GM12878 (cell line): ENCODE data around the gene TCF4. TPM values are rescaled to one million over a fixed set of nuclear protein-coding genes. Genes with fewer than 3 reads are reported as not detected.

Source experiments
- ATAC-seq: fragments of 200-7000 bp; cut with Tn5 transposase; 3 replicates; pipeline ENCODE4 v1.9.1; 2020; ENCODE audit warnings: mild to moderate bottlenecking, moderate library complexity
- BruUV-seq: library from RNA; stranded (reverse); fragments of 400-500 nt; replicated peaks from 2 replicates; lab custom pipeline; 2021; lab: Mats Ljungman, UMichigan
- CTCF ChIA-PET: fragments of 300-600 bp; sonication (Branson Sonifier 250); formaldehyde crosslinking; extraction: SDS; loops from one replicate; lab custom pipeline; 2021; ENCODE audit warnings: inconsistent platforms; lab: Yijun Ruan, JAX
- POLR2A ChIA-PET: fragments of 350-600 bp; formaldehyde crosslinking; extraction: SDS; loops from one replicate; lab custom pipeline; 2021; ENCODE audit warnings: inconsistent platforms; lab: Charles Lee
- RAD21 ChIA-PET: fragments of 300-600 bp; sonication (Branson Sonifier 250); formaldehyde crosslinking; loops from one replicate; lab custom pipeline; 2023; ENCODE audit warnings: antibody characterized with exemption; ENCODE audit not compliant: unreplicated experiment; lab: Charles Lee
- SMC1A ChIA-PET: fragments of 300-600 bp; sonication (Branson Sonifier 250); formaldehyde crosslinking; loops from one replicate; lab custom pipeline; 2023; ENCODE audit not compliant: unreplicated experiment, uncharacterized antibody; lab: Charles Lee
- DNase-seq: peaks from one replicate; pipeline ENCODE4 v3.0.0-alpha.2; 2011; ENCODE audit warnings: low read depth, low spot score
- FAIRE-seq: peaks from 3 replicates; lab custom pipeline; 2011; peaks lifted over from hg19 to GRCh38; lab: Jason Lieb, UNC
- H2AFZ ChIP-seq: 2 replicates; pipeline ENCODE4 v1.6.0; 2011; ENCODE audit warnings: low read depth, low read length, control low read depth; ENCODE audit not compliant: control insufficient read depth
- H3K27ac ChIP-seq: 2 replicates; pipeline ENCODE4 v1.5.1; 2011; ENCODE audit warnings: control low read depth; ENCODE audit not compliant: control insufficient read depth, insufficient read depth
- H3K27me3 ChIP-seq, 2 experiments: replicated peaks in 1 of 2; 2 replicates each; pipeline versions ENCODE4 v1.6.0 to v1.6.1; 2011; ENCODE audit warnings: low read length in 1 of 2; ENCODE audit not compliant: control insufficient read depth in 2 of 2, insufficient read depth in 2 of 2
- H3K36me3 ChIP-seq, 2 experiments: 2 replicates each; pipeline ENCODE4 v1.5.1; 2011; ENCODE audit warnings: low read length in 1 of 2; ENCODE audit not compliant: control insufficient read depth in 2 of 2, insufficient read depth in 2 of 2
- H3K4me1 ChIP-seq: 2 replicates; pipeline ENCODE4 v1.6.1; 2011; ENCODE audit warnings: mild to moderate bottlenecking, low read length, moderate library complexity, mixed read lengths; ENCODE audit not compliant: control insufficient read depth, insufficient read depth
- H3K4me2 ChIP-seq: 2 replicates; pipeline ENCODE4 v1.6.0; 2011; ENCODE audit warnings: control low read depth; ENCODE audit not compliant: control insufficient read depth, insufficient read depth
- H3K4me3 ChIP-seq: fragments of 200-600 bp; sonication (generic); 2 replicates; pipeline ENCODE4 v1.5.1; 2016
- H3K79me2 ChIP-seq: 2 replicates; pipeline ENCODE4 v1.6.0; 2011; ENCODE audit warnings: low read length; ENCODE audit not compliant: control insufficient read depth, insufficient read depth
- H3K9ac ChIP-seq: 2 replicates; pipeline ENCODE4 v1.8.0; 2011; ENCODE audit warnings: low read length, control low read depth, mixed read lengths; ENCODE audit not compliant: control insufficient read depth, insufficient read depth
- H3K9me3 ChIP-seq: replicated peaks from 3 replicates; pipeline ENCODE4 v1.5.1; 2011; ENCODE audit warnings: mild to moderate bottlenecking, low read length; ENCODE audit not compliant: control insufficient read depth, insufficient read depth
- H4K20me1 ChIP-seq: 2 replicates; pipeline ENCODE4 v1.6.0; 2011; ENCODE audit not compliant: control insufficient read depth, insufficient read depth
- ASH2L ChIP-seq: fragments of 300-600, 200-600 bp; sonication (generic); IDR thresholded peaks from 2 replicates; pipeline ENCODE4 v1.6.1; 2017; ENCODE audit warnings: low read depth, mild to moderate bottlenecking, borderline replicate concordance
- CBX3 ChIP-seq: fragments of 200-600 bp; sonication (generic); IDR thresholded peaks from 2 replicates; pipeline ENCODE4 v1.6.1; 2016; ENCODE audit warnings: low read depth, borderline replicate concordance
- CBX5 ChIP-seq: sonication (generic); IDR thresholded peaks from 2 replicates; pipeline ENCODE4 v1.6.1; 2016; ENCODE audit warnings: low read depth, moderate library complexity, mild to moderate bottlenecking, inconsistent platforms
- MEF2B ChIP-seq: fragments of 450-650 bp; IDR thresholded peaks from 2 replicates; pipeline ENCODE4 v1.6.1; 2018; ENCODE audit warnings: mild to moderate bottlenecking, moderate library complexity; ENCODE audit not compliant: partially characterized antibody, poor library complexity, severe bottlenecking
- MYC ChIP-seq: IDR thresholded peaks from 2 replicates; pipeline ENCODE4 v1.6.1; 2011; ENCODE audit warnings: mild to moderate bottlenecking, low read length, moderate library complexity, inconsistent platforms; ENCODE audit not compliant: insufficient read depth, insufficient replicate concordance, insufficient read length, severe bottlenecking
- RAD21 ChIP-seq: IDR thresholded peaks from 2 replicates; pipeline ENCODE4 v1.6.1; 2011; ENCODE audit warnings: mild to moderate bottlenecking, low read depth, low read length, moderate library complexity; ENCODE audit not compliant: insufficient read depth
- RFX5 ChIP-seq: IDR thresholded peaks from 2 replicates; pipeline ENCODE4 v1.6.1; 2011; ENCODE audit warnings: low read depth, low read length, improper control_type of control experiment
- SIX5 ChIP-seq: IDR thresholded peaks from 2 replicates; pipeline ENCODE4 v1.6.1; 2011; ENCODE audit warnings: mild to moderate bottlenecking, low read depth, low read length, moderate library complexity; ENCODE audit not compliant: severe bottlenecking
- SMAD5 ChIP-seq: IDR thresholded peaks from 2 replicates; pipeline ENCODE4 v1.6.1; 2016; ENCODE audit warnings: antibody characterized with exemption, low read depth
- SREBF2 ChIP-seq: IDR thresholded peaks from 2 replicates; pipeline ENCODE4 v1.6.1; 2012; ENCODE audit warnings: mild to moderate bottlenecking, low read length
- TAF1 ChIP-seq: IDR thresholded peaks from 2 replicates; pipeline ENCODE4 v1.6.1; 2011; ENCODE audit warnings: mild to moderate bottlenecking, low read depth, low read length, borderline replicate concordance
- USF2 ChIP-seq: IDR thresholded peaks from 2 replicates; pipeline ENCODE4 v1.6.1; 2011; ENCODE audit warnings: low read depth, low read length, improper control_type of control experiment, borderline replicate concordance
- WGBS: methylation state at CpG from one replicate; pipeline ENCODE4 v1.1.6; 2016; ENCODE audit warnings: low lambda C conversion rate; ENCODE audit not compliant: insufficient replicate concordance, insufficient coverage; ENCODE audit errors: missing lambda C conversion rate; 5-methylcytosine and 5-hydroxymethylcytosine counted together
- in situ Hi-C: fragments of 300-500 bp; cut with MboI; formaldehyde crosslinking; loops from 9 replicates; pipeline ENCODE4 v1.14.3; 2018; ENCODE audit warnings: mixed read lengths
- intact Hi-C: fragments of 100-400 bp; cut with micrococcal nuclease; formaldehyde crosslinking; loops from one replicate; pipeline ENCODE4 v1.14.2; 2022; ENCODE audit not compliant: unreplicated experiment
- polyA plus RNA-seq, 11 experiments: library from polyadenylated mRNA; depleted of rRNA in 4 of 11; unstranded in 6 of 11; stranded (reverse) in 5 of 11; fragments of >200 nt; fragmentation: Nextera tagmentation in 4 of 11; fragmentation: Illumina TruSeq in 1 of 11; extraction: Ambion mirVana in 4 of 11; extraction: Trizol in 1 of 11; gene quantifications; 1 replicate in 1 of 11; 2 replicates in 10 of 11; pipeline versions ENCODE4 v1.2.1 to v1.2.3, GENCODE V29; 2011 to 2016; ENCODE audit warnings: inconsistent platforms in 2 of 11, missing spikeins in 2 of 11, low read depth in 1 of 11
- total RNA-seq, 4 experiments: library from RNA; depleted of rRNA in 3 of 4; stranded (reverse); fragments of >200 nt in 3 of 4; fragmentation: Illumina TruSeq in 1 of 4; extraction: Trizol in 1 of 4; gene quantifications; 2 replicates each; pipeline versions ENCODE4 v1.2.1 to v1.2.3, GENCODE V29; 2013 to 2021
- TF ChIP-seq, protein P1 (sequence below): IDR thresholded peaks from 2 replicates; pipeline ENCODE4 v1.6.1; 2011; ENCODE audit warnings: mild to moderate bottlenecking, low read depth, low read length, moderate library complexity; ENCODE audit not compliant: insufficient replicate concordance
- TF ChIP-seq, protein P2 (sequence below): IDR thresholded peaks from 2 replicates; pipeline ENCODE4 v1.6.1; 2011; ENCODE audit warnings: borderline replicate concordance, low read depth, mild to moderate bottlenecking, moderate library complexity, mixed read lengths, low read length; ENCODE audit not compliant: insufficient read depth; ENCODE audit errors: extremely low read length
- TF ChIP-seq, protein P3 (sequence below): IDR thresholded peaks from 2 replicates; pipeline ENCODE4 v1.6.1; 2011; ENCODE audit warnings: borderline replicate concordance, low read depth, mild to moderate bottlenecking, moderate library complexity, low read length; ENCODE audit not compliant: insufficient read depth, poor library complexity, severe bottlenecking

TCF4 gene
- total and polyA plus RNA-seq, 10 of the 15 experiments (the other 5 are each of a cell fraction or from before 2014, with no cell fraction given) = 15.2 to 94.0 (median 31.5) TPM

- Histone ChIP-seq H4K20me1 (no peaks in the 10 kb centered on the region), H3K9ac (no peak overlapping the region), H3K36me3 (no peaks in the 10 kb centered on the region), H3K4me3 (no peak overlapping the region), H3K4me1 (no peaks in the 10 kb centered on the region), H3K27ac (no peak overlapping the region), H2AFZ (no peak overlapping the region), H3K4me2 (no peak overlapping the region), H3K79me2 (no peaks in the 10 kb centered on the region), H3K9me3 (no peaks in the 10 kb centered on the region), H3K27me3 (no peaks in the 10 kb centered on the region; a peak in 1 of 4 replicates)
- WGBS = 18% methylated on average over 7 of the region's 7 CpGs
- no TSS peak for BruUV-seq
- ATAC-seq (no peak), DNase-seq (no peak), FAIRE-seq (no peak)
- ChIA-PET CTCF (no interaction called here), POLR2A (no interaction called here), SMC1A (interaction anchor here (0.9 kb wide), 1 partner anchor 10 kb away, joined by 3 read pairs; no protein-coding TSS in a partner anchor), RAD21 (no interaction called here)
- TF ChIP-seq, protein P1, sequence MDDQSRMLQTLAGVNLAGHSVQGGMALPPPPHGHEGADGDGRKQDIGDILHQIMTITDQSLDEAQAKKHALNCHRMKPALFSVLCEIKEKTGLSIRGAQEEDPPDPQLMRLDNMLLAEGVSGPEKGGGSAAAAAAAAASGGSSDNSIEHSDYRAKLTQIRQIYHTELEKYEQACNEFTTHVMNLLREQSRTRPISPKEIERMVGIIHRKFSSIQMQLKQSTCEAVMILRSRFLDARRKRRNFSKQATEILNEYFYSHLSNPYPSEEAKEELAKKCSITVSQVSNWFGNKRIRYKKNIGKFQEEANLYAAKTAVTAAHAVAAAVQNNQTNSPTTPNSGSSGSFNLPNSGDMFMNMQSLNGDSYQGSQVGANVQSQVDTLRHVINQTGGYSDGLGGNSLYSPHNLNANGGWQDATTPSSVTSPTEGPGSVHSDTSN = no peak
- TF ChIP-seq, protein P2, sequence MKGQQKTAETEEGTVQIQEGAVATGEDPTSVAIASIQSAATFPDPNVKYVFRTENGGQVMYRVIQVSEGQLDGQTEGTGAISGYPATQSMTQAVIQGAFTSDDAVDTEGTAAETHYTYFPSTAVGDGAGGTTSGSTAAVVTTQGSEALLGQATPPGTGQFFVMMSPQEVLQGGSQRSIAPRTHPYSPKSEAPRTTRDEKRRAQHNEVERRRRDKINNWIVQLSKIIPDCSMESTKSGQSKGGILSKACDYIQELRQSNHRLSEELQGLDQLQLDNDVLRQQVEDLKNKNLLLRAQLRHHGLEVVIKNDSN = no peak
- TF ChIP-seq CBX3 (no peak), RFX5 (no peak), USF2 (no peak), CBX5 (no peak), RAD21 (no peak), TAF1 (no peak), ASH2L (no peak), SMAD5 (no peak), SIX5 (no peak), SREBF2 (no peak), MEF2B (no peak), MYC (no peak)
- TF ChIP-seq, protein P3, sequence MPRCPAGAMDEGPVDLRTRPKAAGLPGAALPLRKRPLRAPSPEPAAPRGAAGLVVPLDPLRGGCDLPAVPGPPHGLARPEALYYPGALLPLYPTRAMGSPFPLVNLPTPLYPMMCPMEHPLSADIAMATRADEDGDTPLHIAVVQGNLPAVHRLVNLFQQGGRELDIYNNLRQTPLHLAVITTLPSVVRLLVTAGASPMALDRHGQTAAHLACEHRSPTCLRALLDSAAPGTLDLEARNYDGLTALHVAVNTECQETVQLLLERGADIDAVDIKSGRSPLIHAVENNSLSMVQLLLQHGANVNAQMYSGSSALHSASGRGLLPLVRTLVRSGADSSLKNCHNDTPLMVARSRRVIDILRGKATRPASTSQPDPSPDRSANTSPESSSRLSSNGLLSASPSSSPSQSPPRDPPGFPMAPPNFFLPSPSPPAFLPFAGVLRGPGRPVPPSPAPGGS = no peak
- intact Hi-C loops (loop anchor here (10.0 kb wide), 1 partner anchor 268 kb away; no protein-coding TSS in a partner anchor), in situ Hi-C loops (no loop called here)
These were observed 84.7 kb downstream of the TCF4 start for GRCh38 chr18:55503167-55503820.
